ENCODE measurements around the gene JAK1. TPM values are rescaled to one million over a fixed set of nuclear protein-coding genes. Genes with fewer than 3 reads are reported as not detected.

The JAK1 gene
- total RNA-seq, 2 donors from 2014 or later, result 22.9 to 23.2 TPM

DNA sequence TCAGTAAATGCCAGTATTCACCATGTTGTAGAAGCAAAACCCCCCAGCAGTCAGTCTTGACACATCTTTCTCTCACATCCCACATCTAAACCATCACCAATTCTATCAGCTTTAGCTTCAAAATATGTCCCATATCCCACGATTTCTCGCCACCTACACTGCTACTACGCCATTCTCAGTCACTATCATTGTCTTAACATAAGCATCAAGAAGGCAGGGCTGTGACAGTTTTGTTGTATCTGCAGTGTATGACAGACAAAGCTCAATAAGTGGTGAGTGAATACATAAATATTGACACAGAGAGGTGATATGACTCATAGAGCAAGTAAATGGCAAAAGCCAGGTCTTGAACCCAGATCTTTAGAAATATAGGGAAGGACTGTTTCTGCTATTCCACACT lies 59.9 kb downstream of the JAK1 start:
- H3K9me3 ChIP-seq (ENCODE audit: control insufficient read depth, low read length), result no peaks in the 10 kb centered on the region
- no peak overlapping the region for H3K9ac ChIP-seq (ENCODE audit: extremely low read depth, low read length, poor library complexity, severe bottlenecking)
- H3K27me3 Mint-ChIP-seq (ENCODE audit: insufficient read depth), result no peaks in the 10 kb centered on the region
- no peak overlapping the region for H3K4me3 ChIP-seq (ENCODE audit: low read length)
- H3K27me3 ChIP-seq (ENCODE audit: control insufficient read depth, insufficient read depth, low read length, poor library complexity, severe bottlenecking), result no peaks in the 10 kb centered on the region
- H3K9me3 Mint-ChIP-seq, result no peaks in the 10 kb centered on the region
- no peak for DNase-seq
- 79 to 100% methylated on average over 1 to 3 of the region's 3 CpGs for WGBS, 2 experiments (ENCODE audit: insufficient coverage in 1 of 2, insufficient read length in 1 of 2)
- H3K27ac ChIP-seq (ENCODE audit: low read depth, low read length), result no peak overlapping the region
- TF ChIP-seq, protein P1, sequence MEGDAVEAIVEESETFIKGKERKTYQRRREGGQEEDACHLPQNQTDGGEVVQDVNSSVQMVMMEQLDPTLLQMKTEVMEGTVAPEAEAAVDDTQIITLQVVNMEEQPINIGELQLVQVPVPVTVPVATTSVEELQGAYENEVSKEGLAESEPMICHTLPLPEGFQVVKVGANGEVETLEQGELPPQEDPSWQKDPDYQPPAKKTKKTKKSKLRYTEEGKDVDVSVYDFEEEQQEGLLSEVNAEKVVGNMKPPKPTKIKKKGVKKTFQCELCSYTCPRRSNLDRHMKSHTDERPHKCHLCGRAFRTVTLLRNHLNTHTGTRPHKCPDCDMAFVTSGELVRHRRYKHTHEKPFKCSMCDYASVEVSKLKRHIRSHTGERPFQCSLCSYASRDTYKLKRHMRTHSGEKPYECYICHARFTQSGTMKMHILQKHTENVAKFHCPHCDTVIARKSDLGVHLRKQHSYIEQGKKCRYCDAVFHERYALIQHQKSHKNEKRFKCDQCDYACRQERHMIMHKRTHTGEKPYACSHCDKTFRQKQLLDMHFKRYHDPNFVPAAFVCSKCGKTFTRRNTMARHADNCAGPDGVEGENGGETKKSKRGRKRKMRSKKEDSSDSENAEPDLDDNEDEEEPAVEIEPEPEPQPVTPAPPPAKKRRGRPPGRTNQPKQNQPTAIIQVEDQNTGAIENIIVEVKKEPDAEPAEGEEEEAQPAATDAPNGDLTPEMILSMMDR (conservative IDR thresholded peaks at IDR 0.05), result no peak
- peaks cover 18% of the 10 kb centered on the region for H3K4me1 Mint-ChIP-seq
- H3K4me1 ChIP-seq (ENCODE audit: control insufficient read depth, insufficient read depth, low read length), result no peaks in the 10 kb centered on the region
- H3K4me3 Mint-ChIP-seq, result no peak overlapping the region
- H3K36me3 ChIP-seq (ENCODE audit: control insufficient read depth, insufficient read depth, low read length), result no peaks in the 10 kb centered on the region
- no peaks in the 10 kb centered on the region for H3K36me3 Mint-ChIP-seq (ENCODE audit: low read depth)
- H3K27ac Mint-ChIP-seq, result no peak overlapping the region

DNA sequence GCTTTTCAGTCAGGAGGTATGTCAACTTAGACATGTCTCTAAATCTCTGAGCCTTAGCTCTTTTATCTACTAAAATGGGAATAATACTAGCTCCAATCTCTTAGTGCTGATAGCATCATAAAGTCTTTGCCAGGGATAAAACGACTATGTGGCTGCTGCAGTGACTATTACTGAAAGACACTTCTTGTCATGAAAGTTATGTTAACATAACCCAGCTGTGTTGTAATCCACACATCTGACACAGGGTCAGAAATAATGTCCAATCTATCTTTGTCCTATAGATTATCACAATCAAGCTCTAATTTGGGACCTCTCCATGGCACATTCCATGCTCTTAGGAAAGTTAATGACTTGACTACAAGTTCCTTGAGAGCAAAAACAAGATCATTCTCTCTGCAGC lies 62.8 kb downstream of the JAK1 start:
- no peaks in the 10 kb centered on the region for H3K36me3 Mint-ChIP-seq (ENCODE audit: low read depth)
- DNase-seq, result no peak
- H3K9ac ChIP-seq (ENCODE audit: extremely low read depth, low read length, poor library complexity, severe bottlenecking), result no peak overlapping the region
- WGBS, 2 experiments (ENCODE audit: insufficient coverage in 1 of 2, insufficient read length in 1 of 2), result 86 to 97% methylated on average over 1 of the region's 1 CpG
- H3K4me3 ChIP-seq (ENCODE audit: low read length), result no peak overlapping the region
- no peak overlapping the region for H3K27ac Mint-ChIP-seq
- no peaks in the 10 kb centered on the region for H3K36me3 ChIP-seq (ENCODE audit: control insufficient read depth, insufficient read depth, low read length)
- H3K4me1 Mint-ChIP-seq, result peaks cover 31% of the 10 kb centered on the region
- H3K27ac ChIP-seq (ENCODE audit: low read depth, low read length), result no peak overlapping the region
- H3K4me3 Mint-ChIP-seq, result no peak overlapping the region
- no peaks in the 10 kb centered on the region for H3K9me3 ChIP-seq (ENCODE audit: control insufficient read depth, low read length)
- H3K4me1 ChIP-seq (ENCODE audit: control insufficient read depth, insufficient read depth, low read length), result peaks cover 5% of the 10 kb centered on the region
- no peaks in the 10 kb centered on the region for H3K27me3 Mint-ChIP-seq (ENCODE audit: insufficient read depth)
- H3K9me3 Mint-ChIP-seq, result no peaks in the 10 kb centered on the region
- TF ChIP-seq, protein P1 (conservative IDR thresholded peaks at IDR 0.05), result no peak
- no peaks in the 10 kb centered on the region for H3K27me3 ChIP-seq (ENCODE audit: control insufficient read depth, insufficient read depth, low read length, poor library complexity, severe bottlenecking)

DNA sequence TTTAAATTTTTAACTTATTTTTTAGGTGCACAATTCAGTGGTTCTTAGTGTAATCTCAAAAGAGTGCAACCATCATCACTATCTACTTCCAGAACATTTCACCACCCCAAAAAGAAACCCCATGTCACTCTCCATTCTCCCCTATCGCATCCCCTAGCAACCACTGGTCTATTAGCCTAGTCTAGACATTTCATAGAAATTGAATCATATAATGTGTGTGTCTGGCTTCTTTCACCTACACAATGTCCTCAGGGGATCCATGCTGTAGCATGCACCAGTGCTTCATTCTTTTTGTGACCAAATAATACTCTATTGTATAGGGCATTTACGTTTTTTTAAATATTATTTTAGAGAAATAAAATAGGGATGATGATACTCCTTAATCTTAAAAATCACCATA lies 64.7 kb downstream of the JAK1 start:
- no peaks in the 10 kb centered on the region for H3K36me3 Mint-ChIP-seq (ENCODE audit: low read depth)
- H3K36me3 ChIP-seq (ENCODE audit: control insufficient read depth, insufficient read depth, low read length), result no peaks in the 10 kb centered on the region
- no peak overlapping the region for H3K4me3 ChIP-seq (ENCODE audit: low read length)
- H3K9me3 ChIP-seq (ENCODE audit: control insufficient read depth, low read length), result no peaks in the 10 kb centered on the region
- H3K27me3 ChIP-seq (ENCODE audit: control insufficient read depth, insufficient read depth, low read length, poor library complexity, severe bottlenecking), result no peaks in the 10 kb centered on the region
- no peaks in the 10 kb centered on the region for H3K9me3 Mint-ChIP-seq
- no peak overlapping the region for H3K9ac ChIP-seq (ENCODE audit: extremely low read depth, low read length, poor library complexity, severe bottlenecking)
- WGBS, 2 experiments (ENCODE audit: insufficient coverage in 1 of 2, insufficient read length in 1 of 2), result 100% methylated on average over 1 of the region's 2 CpGs; no CpG with 5 or more reads in 1 of the 2 experiments
- H3K27ac Mint-ChIP-seq, result no peak overlapping the region
- H3K4me1 Mint-ChIP-seq, result peaks cover 34% of the 10 kb centered on the region
- TF ChIP-seq, protein P1 (conservative IDR thresholded peaks at IDR 0.05), result no peak
- H3K4me1 ChIP-seq (ENCODE audit: control insufficient read depth, insufficient read depth, low read length), result peaks cover 5% of the 10 kb centered on the region
- no peak for DNase-seq
- H3K4me3 Mint-ChIP-seq, result no peak overlapping the region
- H3K27ac ChIP-seq (ENCODE audit: low read depth, low read length), result peak overlapping the region; percentile 88
- no peaks in the 10 kb centered on the region for H3K27me3 Mint-ChIP-seq (ENCODE audit: insufficient read depth)
